NCI-H460 (cell line): ENCODE data around the gene PDGFA. TPM values are rescaled to one million over a fixed set of nuclear protein-coding genes. Genes with fewer than 3 reads are reported as not detected.
"Not testable (repeated sequence)": the region's sequence is repeated elsewhere in the genome, so short reads cannot be mapped to it uniquely, and the experiment has no call there.

ENCODE experiments used
- DNase-seq: peaks from one replicate; pipeline ENCODE4 v3.0.0-alpha.2; 2016; ENCODE audit warnings: low read depth; ENCODE audit errors: extremely low read depth
- total RNA-seq: library from RNA; depleted of rRNA; stranded (reverse); fragments of >200 nt; shearing (Covaris generic); gene quantifications from 2 replicates; pipeline ENCODE4 v1.2.3, GENCODE V29; 2014

Gene PDGFA
- total RNA-seq, 1 experiment from 2014 or later, result 20.3 TPM

DNA sequence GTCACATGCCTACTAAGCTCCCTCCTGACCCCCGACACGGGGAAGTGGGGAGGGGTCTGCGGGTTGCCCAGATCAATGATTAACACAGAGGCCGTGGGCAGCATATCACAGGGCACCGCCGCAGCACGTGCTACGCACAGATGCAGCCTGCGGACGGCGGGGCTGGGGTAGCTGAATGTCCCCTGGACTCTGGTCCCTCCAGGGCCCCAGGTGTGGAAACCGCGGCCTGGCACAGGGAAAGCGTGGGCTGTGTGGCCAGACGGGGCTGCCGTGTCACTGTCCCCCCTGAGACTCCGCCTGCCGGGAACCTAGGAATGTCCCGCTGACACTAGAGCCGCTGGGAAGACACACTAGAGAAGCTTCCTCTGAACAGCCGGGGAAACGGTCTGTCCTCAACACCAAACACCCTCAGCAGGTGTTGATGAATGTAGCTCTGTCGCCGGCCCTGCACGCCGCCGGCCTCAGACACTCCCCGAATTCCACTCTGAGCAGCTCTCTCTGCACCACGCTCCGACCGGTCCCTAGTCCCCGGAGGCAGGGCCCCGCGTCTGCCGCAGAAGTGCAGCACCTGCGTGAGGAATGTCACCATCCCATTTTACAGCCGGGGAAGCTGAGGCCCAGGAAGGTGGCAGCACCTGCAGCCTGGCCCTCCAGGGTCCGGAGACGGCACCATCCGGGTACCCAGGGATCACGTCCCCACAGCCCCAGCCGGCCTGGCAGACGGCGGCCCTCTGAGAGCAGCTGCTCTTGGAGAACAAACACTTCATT is 33.4 kb upstream of the PDGFA start:
- DNase-seq, result no peak

DNA sequence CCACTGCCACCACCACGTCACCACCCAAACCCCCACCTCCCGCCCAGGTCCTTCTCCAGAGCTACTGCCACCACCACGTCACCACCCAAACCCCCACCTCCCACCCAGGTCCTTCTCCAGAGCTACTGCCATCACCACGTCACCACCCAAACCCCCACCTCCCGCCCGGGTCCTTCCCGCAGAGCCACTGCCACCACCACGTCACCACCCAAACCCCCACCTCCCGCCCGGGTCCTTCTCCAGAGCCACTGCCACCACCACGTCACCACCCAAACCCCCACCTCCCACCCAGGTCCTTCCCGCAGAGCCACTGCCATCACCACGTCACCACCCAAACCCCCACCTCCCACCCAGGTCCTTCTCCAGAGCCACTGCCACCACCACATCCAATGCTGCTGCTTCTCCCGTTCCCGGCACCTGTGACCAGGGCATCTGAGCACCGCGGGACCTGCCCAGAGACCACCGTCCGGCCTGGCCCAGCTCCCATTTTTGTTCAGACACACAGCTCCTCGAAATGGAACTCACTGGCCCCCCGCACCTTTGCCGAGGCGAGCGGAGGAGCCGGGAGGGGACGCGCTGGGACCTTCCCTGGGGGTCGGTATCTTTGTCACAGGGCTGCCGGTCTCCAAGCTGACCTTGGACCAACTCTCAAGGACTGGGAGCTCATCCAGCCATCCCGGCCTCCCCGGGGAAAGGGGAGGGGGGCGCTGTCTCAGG is 32.7 kb upstream of the PDGFA start:
- not testable (repeated sequence) for DNase-seq

DNA sequence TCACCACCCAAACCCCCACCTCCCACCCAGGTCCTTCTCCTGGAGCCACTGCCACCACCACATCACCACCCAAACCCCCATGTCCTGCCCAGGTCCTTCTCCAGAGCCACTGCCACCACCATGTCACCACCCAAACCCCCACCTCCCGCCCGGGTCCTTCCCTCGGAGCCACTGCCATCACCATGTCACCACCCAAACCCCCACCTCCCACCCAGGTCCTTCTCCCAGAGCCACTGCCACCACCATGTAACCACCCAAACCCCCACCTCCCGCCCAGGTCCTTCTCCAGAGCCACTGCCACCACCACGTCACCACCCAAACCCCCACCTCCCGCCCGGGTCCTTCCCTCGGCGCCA is 31.9 kb upstream of the PDGFA start:
- DNase-seq, result not testable (repeated sequence)

DNA sequence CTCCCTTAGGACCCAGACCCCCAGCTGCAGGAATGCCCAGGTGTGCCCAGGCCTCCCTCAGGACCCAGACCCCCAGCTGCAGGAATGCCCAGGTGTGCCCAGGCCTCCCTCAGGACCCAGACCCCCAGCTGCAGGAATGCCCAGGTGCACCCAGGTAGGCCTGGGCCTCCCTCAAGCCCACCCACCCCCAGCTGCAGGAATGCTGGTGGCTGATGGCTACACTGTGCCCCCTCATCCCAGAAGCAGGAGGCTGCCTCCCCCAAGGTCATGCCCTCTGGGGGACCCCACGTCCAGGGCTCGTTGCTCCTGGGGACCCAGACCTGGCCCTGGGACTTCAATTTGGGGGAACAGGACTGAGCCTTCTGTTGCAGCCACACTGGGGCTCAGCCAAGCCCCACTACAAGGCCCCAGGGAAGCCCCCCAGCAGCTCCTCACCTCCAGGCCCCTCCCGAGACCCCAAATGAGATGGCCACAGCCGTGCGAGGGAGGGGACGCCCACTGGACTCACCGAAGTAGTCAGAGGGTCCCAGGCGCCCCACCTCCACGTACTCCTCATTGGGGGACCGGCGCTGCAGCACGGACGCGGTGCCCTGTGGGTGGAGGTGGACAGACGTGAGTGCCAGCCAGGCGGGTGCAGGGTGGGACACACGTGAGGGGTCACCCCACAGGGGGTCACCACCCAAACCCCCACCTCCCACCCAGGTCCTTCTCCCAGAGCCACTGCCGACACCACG is 31.4 kb upstream of the PDGFA start:
- no peak for DNase-seq

DNA sequence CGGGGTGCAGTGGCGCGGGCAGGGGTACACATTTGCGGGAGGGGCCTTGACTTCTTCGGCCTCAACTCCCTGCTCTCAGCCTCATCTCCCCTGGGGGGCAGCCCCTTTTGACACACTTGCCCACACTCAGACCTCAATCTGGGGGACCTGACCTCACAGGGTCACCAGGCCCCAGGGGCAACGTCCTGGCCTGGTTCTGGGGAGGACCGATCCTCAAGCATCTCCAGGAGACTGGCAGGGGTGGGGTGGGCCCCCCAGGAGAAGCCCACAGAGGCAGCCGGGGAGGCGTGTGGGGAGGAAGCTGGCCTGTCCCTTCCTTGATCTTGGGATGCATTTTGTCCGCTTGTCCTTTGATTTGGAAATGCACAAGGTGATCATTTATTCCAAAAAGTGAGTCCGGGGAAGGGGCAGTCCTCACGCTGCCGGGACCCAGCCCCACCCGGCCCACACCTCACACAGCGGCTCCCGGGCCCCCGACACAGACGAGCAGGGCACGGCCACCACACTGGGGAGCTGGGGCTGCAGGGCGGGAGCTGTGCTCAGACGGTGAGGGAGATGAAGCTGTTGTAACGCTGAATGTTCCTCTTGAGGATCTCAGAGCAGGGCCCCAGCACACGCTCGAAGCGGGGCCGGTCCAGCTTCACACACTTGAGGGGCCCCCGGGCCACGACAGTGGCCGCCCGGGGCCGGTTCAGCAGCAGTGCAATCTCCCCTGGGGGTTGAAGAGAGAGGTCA is 30.4 kb upstream of the PDGFA start:
- no peak for DNase-seq

DNA sequence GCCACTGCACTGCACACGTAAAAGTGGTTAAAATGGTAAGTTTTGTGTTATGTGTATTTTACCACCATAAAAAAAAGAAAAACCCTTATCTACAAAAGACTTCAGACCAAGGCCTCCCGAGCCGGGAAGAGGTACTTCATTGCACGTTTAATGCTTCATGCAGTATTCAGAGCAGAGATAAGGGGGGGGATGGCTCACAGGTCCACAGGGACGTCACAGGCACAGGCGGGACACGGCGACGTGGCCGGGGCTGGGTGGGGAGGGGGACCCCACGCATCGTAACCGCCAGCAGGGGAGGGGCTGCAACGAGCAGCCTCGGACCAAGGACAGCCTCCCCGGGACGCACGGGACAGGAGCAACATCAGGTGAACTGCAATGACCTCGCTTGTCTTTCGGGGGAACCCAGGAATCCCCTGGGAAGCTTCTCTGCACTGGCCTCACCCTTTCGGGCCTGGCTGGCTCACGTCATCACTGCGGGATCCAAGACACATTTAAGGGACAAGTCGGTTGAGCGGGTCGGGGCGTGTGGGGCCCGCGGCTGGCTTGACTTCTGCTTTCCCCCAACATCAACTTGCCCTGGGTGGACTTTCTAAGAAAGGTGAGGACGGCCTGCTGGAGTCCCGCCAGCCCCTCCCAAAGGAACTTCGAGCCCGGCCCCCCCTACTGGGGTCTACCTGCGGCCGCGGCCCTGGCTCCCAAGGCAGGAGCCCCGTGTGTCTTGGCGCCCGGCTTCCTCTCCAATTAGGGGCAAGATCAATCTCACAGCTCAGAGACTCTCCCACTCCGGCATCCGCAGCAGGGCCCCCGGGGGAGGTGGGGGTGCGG is 29.6 kb upstream of the PDGFA start:
- DNase-seq, result no peak

DNA sequence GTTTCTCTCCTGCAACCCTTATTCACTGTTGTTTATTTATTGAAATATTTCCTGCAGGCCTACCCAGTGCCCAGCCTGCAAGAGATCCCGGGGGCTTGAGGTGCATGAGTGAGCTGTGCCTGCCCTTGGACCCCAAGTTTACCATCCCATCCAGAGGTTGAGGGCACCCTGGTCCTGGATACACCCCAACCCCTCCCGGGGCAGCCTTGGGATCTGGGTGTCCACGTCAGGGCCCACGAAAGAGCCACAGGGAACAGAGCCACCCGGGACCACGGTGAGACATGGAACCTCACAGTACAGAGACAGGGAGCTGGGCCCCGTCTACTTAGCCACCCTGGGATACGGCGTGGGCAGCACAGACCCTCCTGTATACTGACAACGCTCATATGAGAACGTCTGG is 28.8 kb upstream of the PDGFA start:
- DNase-seq, result no peak

DNA sequence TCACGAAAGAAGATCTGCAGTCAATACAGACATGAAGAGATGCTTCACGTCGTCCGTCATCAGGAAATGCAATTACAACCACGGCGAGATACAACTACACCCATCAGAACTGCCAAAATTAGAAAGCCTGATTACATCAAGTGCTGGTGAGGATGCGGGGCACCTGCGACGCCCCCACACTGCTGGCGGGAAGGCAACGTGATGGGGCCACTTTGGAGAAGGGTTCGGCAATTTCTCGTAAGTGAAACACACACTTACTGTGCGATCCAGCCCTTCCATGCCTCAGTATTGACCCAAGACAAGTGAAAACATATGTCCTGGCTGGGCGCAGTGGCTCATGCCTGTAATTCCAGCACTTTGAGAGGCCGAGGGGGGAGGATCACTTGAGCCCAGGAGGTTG is 25.8 kb upstream of the PDGFA start:
- DNase-seq, result no peak

DNA sequence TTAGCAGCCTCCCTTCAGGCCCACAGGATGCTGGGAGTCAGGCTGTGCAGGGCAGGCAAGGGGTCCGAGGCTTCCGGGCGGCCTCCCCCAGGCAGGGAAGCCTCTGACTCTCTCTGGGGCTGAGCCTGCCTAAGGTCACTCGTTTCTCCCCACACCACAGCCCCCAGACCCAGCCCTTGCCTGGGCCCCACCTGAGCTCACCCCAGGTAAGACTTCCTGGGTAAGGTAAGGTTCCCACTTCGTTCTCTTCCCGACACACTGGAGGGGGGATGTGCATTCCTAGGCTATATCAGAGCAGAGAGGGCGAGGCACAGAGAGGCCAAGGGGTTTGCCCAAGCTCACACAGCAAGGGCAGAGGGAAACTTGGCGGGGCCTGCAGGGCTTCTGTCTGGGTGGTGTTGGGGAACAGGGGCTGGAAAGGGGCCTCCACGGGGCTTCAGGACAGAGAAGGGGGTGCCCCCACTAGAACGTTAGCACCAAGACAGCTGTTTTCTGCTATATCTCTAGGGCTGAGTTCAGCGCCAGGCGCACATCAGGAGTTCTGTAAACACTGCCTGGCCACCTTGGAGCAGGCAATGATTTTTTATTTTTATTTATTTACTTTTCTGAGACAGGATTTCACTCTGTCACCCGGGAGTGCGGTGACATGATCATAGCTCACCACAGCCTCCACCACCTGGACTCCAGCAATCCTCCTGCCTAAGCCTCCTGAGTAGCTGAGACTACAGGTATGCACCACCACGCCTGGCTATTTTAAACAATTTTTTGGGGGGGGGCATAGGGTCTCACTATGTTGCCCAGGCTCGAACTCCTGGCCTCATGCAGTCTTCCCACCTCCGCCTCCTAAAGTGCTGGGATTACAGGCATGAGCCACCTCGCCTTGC is 24.9 kb upstream of the PDGFA start:
- no peak for DNase-seq

DNA sequence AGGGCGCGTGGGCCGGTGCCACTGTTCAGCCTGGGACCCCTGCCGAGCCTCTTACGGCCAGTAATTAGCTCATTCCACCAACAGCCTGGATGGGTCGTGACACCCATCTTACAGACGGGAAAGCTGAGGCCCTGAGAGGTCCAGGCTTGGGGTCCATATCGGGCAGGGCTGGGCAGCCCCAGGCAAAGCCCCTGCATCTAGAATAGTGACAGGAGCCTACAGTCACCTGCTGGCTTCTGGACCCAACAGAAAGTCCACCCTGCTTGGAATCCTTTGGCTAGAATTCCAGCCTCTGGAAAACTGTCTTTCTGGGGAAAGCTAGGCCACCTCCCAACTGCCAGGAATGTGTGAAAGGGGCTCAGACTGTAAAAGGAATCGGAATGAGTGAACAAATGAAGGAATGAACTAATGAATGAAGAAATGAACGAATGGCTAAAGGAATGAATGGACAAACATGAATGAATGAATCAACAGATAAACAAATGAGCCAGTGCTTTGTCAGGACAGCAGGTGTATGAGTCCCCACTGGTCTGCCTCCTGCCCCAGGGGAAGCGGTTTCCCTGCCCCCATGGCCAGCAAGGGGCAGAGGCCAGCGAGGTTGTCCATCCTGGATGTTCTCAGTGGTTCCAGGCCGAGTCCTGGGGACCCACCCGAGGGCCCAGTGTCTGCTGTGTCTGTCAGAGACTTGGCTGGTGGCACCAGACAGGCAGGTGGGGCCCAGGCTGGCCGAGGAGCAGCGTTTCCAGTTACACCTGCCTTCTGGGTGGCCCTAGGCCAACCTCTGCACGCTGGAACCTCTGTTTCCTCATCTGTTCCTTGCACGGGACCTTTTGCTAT is 24.1 kb upstream of the PDGFA start:
- no peak for DNase-seq

DNA sequence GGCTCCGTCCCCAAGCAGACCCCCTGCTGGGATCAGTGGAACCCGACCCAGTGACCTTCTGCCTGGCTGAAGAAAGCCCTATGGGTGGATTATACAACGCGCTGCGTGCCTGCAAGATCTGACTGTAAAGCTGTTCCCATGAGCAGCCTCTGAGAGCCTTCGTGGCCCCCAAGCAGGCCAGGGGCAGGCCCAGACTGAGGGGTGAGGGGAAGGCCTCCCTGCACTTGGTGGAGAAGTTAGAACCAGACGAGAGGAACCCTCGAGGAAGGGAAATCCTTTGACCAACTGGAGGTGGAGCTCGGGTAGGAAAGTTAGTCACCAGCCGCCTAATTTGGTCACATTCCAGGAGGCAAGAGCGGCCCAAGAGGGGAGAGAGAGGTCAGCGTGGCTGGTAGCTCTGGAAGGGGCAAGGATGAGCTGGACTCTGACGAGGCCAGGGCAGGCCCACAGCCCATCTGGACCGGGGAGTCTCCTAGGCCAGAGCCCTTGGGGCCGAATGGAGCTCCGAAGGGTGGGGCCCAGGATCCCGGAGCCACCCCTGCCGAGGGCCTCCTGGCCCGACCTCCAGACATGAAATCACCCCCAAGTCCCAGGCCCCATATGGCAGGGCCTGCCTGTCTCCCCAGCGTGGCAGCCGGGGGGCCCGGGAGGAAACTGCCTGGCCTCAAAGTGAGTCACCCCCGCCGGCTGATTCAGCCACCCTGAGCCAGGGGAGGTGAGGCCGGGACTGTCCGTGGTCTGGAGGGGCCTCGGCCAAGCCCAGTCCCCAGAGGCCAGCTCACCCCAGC is 23.3 kb upstream of the PDGFA start:
- DNase-seq, result no peak

DNA sequence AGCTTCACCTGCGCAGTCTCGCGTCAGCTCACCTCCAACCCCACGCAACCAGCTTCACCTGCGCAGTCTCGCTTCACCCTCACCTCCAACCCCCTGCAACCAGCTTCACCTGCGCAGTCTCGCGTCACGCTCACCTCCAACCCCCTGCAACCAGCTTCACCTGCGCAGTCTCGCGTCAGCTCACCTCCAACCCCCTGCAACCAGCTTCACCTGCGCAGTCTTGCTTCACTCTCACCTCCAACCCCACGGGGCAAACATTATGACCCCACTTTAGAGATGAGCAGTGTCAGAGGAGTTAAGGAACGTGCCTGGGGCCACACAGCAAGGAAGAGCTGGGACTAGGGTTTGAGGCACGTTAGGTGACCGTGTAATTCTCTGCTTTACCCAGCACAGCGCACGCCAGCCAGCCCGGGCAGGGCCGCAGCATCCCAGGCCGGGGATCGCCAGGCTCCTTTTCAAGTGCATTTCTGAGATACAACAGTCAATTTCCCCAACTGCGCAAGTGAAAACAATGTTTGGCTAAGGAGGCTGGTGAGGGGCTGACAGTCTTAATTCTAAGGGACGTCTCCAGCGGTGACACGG is 22.6 kb upstream of the PDGFA start:
- no peak for DNase-seq

DNA sequence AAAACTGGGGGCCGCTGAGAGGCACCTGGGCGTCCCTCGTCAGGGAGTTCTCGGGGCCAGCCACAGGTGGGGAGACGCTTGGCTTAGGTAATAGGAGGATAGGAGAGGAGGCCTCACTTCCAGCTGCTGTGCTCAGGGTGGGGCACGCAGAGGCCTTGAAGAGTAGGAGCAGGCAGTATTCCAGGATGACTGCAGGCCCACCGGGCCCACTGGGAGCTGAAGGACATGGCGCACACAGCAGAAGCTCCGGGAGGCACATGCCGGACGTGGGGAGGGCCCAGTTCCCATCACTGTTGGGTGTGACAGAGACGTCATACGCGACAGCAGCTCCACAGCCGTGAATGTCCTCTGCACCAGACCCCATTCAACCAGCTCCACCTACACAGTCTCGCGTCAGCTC is 22.0 kb upstream of the PDGFA start:
- DNase-seq, result no peak

DNA sequence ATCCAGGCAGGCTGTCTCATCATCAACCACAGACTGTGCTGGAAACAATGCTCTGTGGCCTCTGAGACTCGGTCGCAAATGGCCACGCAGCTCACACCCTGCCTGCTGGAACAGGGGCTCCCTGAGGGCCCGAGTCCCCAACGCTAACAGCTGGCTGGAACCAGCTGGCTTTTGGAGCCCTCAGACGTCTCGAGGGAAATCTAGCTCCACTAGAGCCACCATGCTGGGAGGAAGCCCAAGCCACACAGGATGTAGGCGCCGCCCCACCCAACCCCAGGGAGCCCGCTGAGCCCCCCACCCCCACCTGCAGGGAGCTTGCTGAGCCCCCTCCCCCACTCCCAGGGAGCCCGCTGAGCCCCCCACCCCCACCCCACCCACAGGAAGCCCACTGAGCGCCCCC is 21.4 kb upstream of the PDGFA start:
- DNase-seq, result no peak

DNA sequence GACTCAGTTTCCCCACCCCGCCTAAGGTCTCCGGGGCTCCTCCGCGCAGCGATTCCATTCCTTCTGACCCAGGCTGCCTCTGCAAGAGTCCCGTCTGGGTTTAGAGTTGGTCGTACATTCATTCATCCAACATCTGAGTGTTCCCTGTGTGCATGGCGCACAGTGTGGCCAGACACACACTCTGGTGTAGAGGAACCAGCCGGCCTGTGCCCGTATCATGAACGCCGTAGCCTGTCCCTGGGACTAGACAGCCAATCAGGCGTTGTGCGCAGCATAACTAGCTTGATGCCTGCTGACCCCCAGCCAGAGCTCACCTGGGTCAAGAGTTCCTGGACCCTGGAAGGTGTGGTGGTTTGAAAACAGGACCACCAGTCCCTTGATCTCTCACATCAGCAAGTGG is 20.9 kb upstream of the PDGFA start:
- DNase-seq, result no peak

DNA sequence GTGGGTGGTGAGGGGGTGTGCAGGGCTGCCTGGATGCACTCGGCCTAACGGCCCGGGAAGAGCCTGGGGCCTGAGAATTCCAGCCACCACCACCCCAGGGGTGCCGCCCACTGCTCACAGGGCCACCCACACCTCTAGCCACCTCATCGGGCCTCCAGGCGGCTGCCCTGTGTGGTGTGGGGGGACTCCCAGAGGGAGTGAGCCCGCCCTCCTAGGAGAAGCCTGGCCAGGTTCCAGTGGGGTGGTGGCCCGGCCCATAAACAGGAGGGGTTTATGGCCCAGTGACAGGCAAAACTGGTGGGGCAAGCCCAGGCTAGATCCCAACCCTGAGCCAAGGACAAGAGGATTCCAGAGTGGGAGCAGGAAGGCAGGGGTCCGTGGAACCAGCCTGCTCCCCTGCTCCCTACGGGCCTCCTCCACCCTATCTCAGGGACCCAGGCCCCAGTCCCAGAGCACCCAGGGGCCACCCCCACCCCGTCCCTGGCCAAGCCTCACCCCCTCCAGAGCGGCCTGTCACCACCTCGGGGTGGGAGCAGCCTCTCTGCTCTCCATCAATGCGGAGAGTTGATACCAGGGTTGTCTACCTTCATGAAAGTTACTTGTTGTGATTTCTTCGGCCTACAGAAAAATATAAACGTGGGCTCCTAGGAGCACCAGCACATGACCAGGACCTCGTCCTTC is 20.2 kb upstream of the PDGFA start:
- DNase-seq, result no peak
